HepG2 (cell line): ENCODE measurements around the gene NOCT. TPM values are rescaled to one million over a fixed set of nuclear protein-coding genes. Genes with fewer than 3 reads are reported as not detected.
A peak's percentile ranks its signal among the peaks of the same experiment; 100 is the strongest.

Source experiments
- ATF4 ChIP-seq, 2 experiments: fragments of 450-650 bp in 1 of 2; sonication (generic) in 1 of 2; formaldehyde crosslinking; IDR thresholded peaks; 2 replicates each; pipeline versions ENCODE4 v1.5.0 to v1.8.0; 2020 to 2022; ENCODE audit warnings: mild to moderate bottlenecking in 1 of 2, missing genetic modification reagents in 1 of 2
- ELF1 ChIP-seq: sonication (generic); formaldehyde crosslinking; IDR thresholded peaks from 2 replicates; pipeline ENCODE4 v1.4.0; 2020; ENCODE audit warnings: missing genetic modification reagents
- EP300 ChIP-seq, 3 experiments: sonication (generic) in 1 of 3; formaldehyde crosslinking in 1 of 3; IDR thresholded peaks; 2 replicates each; pipeline versions ENCODE4 v1.5.1 to v1.6.1; 2011 to 2020; ENCODE audit warnings: low read depth in 2 of 3, low read length in 2 of 3, borderline replicate concordance in 1 of 3, improper control_type of control experiment in 1 of 3, mild to moderate bottlenecking in 1 of 3, missing genetic modification reagents in 1 of 3, moderate library complexity in 1 of 3
- HOXA7 ChIP-seq: sonication (generic); formaldehyde crosslinking; IDR thresholded peaks from 2 replicates; pipeline ENCODE4 v1.8.1; 2022; ENCODE audit warnings: mild to moderate bottlenecking, missing genetic modification reagents, moderate library complexity
- KLF15 ChIP-seq: sonication (generic); formaldehyde crosslinking; IDR thresholded peaks from 2 replicates; pipeline ENCODE4 v1.8.1; 2023; ENCODE audit warnings: borderline replicate concordance, mild to moderate bottlenecking, inconsistent platforms, missing genetic modification reagents, mixed read lengths
- NCOA5 ChIP-seq: sonication (generic); formaldehyde crosslinking; IDR thresholded peaks from 2 replicates; pipeline ENCODE4 v1.4.0; 2020; ENCODE audit warnings: missing genetic modification reagents
- RFXAP ChIP-seq: sonication (generic); formaldehyde crosslinking; IDR thresholded peaks from 2 replicates; pipeline ENCODE4 v1.4.0; 2020; ENCODE audit warnings: missing genetic modification reagents, borderline replicate concordance
- SMARCC2 ChIP-seq: fragments of 450-650 bp; IDR thresholded peaks from 2 replicates; pipeline ENCODE4 v1.6.1; 2017; ENCODE audit warnings: antibody characterized with exemption, mild to moderate bottlenecking
- SOX13 ChIP-seq, 3 experiments: fragments of 450-650 bp in 1 of 3; sonication (generic) in 1 of 3; formaldehyde crosslinking in 1 of 3; IDR thresholded peaks in 2 of 3; conservative IDR thresholded peaks in 1 of 3; 2 replicates each; pipeline versions ENCODE4 v1.5.0 to v1.6.1; 2016 to 2020; ENCODE audit warnings: antibody characterized with exemption in 1 of 3, mild to moderate bottlenecking in 1 of 3, missing compliant biosample characterization in 1 of 3, missing genetic modification reagents in 1 of 3, moderate library complexity in 1 of 3
- SP2 ChIP-seq: sonication (generic); formaldehyde crosslinking; IDR thresholded peaks from 2 replicates; pipeline ENCODE4 v1.5.1; 2020; ENCODE audit warnings: mild to moderate bottlenecking, missing genetic modification reagents
- TP53 ChIP-seq: sonication (generic); formaldehyde crosslinking; conservative IDR thresholded peaks from 2 replicates; pipeline ENCODE4 v1.4.0; 2020; ENCODE audit warnings: missing genetic modification reagents
- ZBTB42 ChIP-seq: sonication (generic); formaldehyde crosslinking; IDR thresholded peaks from 2 replicates; pipeline ENCODE4 v1.5.0; 2020; ENCODE audit warnings: mild to moderate bottlenecking, missing genetic modification reagents
- ZFP82 ChIP-seq: sonication (generic); formaldehyde crosslinking; IDR thresholded peaks from 2 replicates; pipeline ENCODE4 v1.5.1; 2020; ENCODE audit warnings: mild to moderate bottlenecking, missing genetic modification reagents, borderline replicate concordance
- ZNF382 ChIP-seq: sonication (generic); formaldehyde crosslinking; IDR thresholded peaks from 2 replicates; pipeline ENCODE4 v1.5.0; 2020; ENCODE audit warnings: missing genetic modification reagents, mild to moderate bottlenecking, borderline replicate concordance
- ZNF512B ChIP-seq: sonication (generic); formaldehyde crosslinking; IDR thresholded peaks from 2 replicates; pipeline ENCODE4 v1.5.1; 2020; ENCODE audit warnings: missing genetic modification reagents, mild to moderate bottlenecking, borderline replicate concordance
- ZNF607 ChIP-seq: sonication (generic); formaldehyde crosslinking; IDR thresholded peaks from 2 replicates; pipeline ENCODE4 v1.5.1; 2020; ENCODE audit warnings: missing genetic modification reagents, mild to moderate bottlenecking, borderline replicate concordance
- ZNF609 ChIP-seq: sonication (generic); formaldehyde crosslinking; IDR thresholded peaks from 2 replicates; pipeline ENCODE4 v1.4.0; 2020; ENCODE audit warnings: mild to moderate bottlenecking, missing genetic modification reagents, borderline replicate concordance
- ZSCAN31 ChIP-seq: sonication (generic); formaldehyde crosslinking; IDR thresholded peaks from 2 replicates; pipeline ENCODE4 v1.5.0; 2020; ENCODE audit warnings: low read depth, mild to moderate bottlenecking, missing genetic modification reagents
- polyA plus RNA-seq, 8 experiments: library from polyadenylated mRNA; depleted of rRNA in 3 of 8; stranded (reverse) in 7 of 8; unstranded in 1 of 8; fragments of >200 nt; fragmentation: Illumina TruSeq in 4 of 8; extraction: Trizol in 4 of 8; gene quantifications; 2 replicates each; pipeline versions ENCODE4 v1.2.1 to v1.2.3, GENCODE V29; 2011 to 2016; ENCODE audit warnings: low read depth in 4 of 8, missing spikeins in 1 of 8, mixed read lengths in 1 of 8; ENCODE audit not compliant: insufficient read depth in 1 of 8
- total RNA-seq, 5 experiments: library from RNA; depleted of rRNA; stranded (reverse); fragments of >200 nt; fragmentation: Illumina TruSeq; extraction: Trizol; gene quantifications; 2 replicates each; pipeline ENCODE4 v1.2.3, GENCODE V29; 2016; ENCODE audit warnings: low read depth in 1 of 5

Gene NOCT
- total and polyA plus RNA-seq, 2 of the 13 experiments (the other 11 are each of a cell fraction or from before 2014, with no cell fraction given), result 3.6 to 13.1 TPM

- no peak; the same call in 1 of the 2 replicates for TF ChIP-seq ZNF609 (CRISPR knock-in tag)
- TF ChIP-seq ATF4 (CRISPR knock-in tag; IDR thresholded peaks at IDR 0.05), result no peak
- peak; percentile 37; the same call in 1 of the 2 replicates for TF ChIP-seq ZNF512B (CRISPR knock-in tag)
- no peak for TF ChIP-seq TP53 (CRISPR knock-in tag)
- no peak for TF ChIP-seq HOXA7
- TF ChIP-seq SOX13 (IDR thresholded peaks at IDR 0.05), result no peak
- TF ChIP-seq SOX13 (CRISPR knock-in tag; conservative IDR thresholded peaks at IDR 0.05 in 1 of 2, IDR thresholded peaks at IDR 0.05 in 1 of 2), result peak in 1 of 2 experiments; percentile 61; a peak in 2 of 4 replicates
- peak; percentile 52; the same call in 1 of the 2 replicates for TF ChIP-seq ZSCAN31 (CRISPR knock-in tag)
- TF ChIP-seq ZBTB42 (CRISPR knock-in tag), result no peak
- TF ChIP-seq KLF15 (CRISPR knock-in tag), result 0 out of 2 replicates have a peak, but pooled peaks have one; percentile 39
- peak; percentile 55; the same call in 1 of the 2 replicates for TF ChIP-seq ZNF607 (CRISPR knock-in tag)
- no peak for TF ChIP-seq ZFP82 (CRISPR knock-in tag)
- TF ChIP-seq RFXAP, result peak; percentile 69; the same call in 1 of the 2 replicates
- peak; percentile 93 for TF ChIP-seq SP2 (CRISPR knock-in tag)
- no peak for TF ChIP-seq NCOA5
- TF ChIP-seq ELF1 (CRISPR knock-in tag), result peak; percentile 98
- no peak for TF ChIP-seq EP300 (IDR thresholded peaks at IDR 0.05; ENCODE audit: low read depth in 2 of 2, low read length in 2 of 2)
- no peak; the same call in 1 of the 2 replicates for TF ChIP-seq EP300 (CRISPR knock-in tag; IDR thresholded peaks at IDR 0.05; ENCODE audit: borderline replicate concordance)
- no peak for TF ChIP-seq SMARCC2
- no peak for TF ChIP-seq ZNF382 (CRISPR knock-in tag)
Observed at GRCh38 chr4:139082750-139083606, 67.4 kb downstream of the NOCT start (continued).
